HepG2 (cell line): ENCODE data around the gene PCGF6. TPM values are rescaled to one million over a fixed set of nuclear protein-coding genes. Genes with fewer than 3 reads are reported as not detected.

ENCODE experiments used
- ATAC-seq: fragments of 200-7000 bp; cut with Tn5 transposase; 3 replicates; pipeline ENCODE4 v1.9.1; 2020; ENCODE audit warnings: mild to moderate bottlenecking, moderate library complexity
- BruUV-seq: library from RNA; stranded (reverse); fragments of 400-500 nt; replicated peaks from 2 replicates; lab custom pipeline; 2021; lab: Mats Ljungman, UMichigan
- CTCF ChIA-PET: fragments of 300-600 bp; formaldehyde crosslinking; extraction: SDS; loops from one replicate; lab custom pipeline; 2021; ENCODE audit warnings: low total read pairs, inconsistent platforms, low intra/inter-chr PET ratio; lab: Yijun Ruan, JAX
- POLR2A ChIA-PET: fragments of 350-600 bp; sonication (Branson Sonifier 250); formaldehyde crosslinking; loops from one replicate; lab custom pipeline; 2020; ENCODE audit warnings: antibody characterized with exemption, inconsistent platforms; lab: Yijun Ruan, JAX
- DNase-seq: peaks from one replicate; pipeline ENCODE4 v3.0.0-alpha.2; 2015; ENCODE audit warnings: low spot score
- FAIRE-seq: peaks from 3 replicates; lab custom pipeline; 2011; peaks lifted over from hg19 to GRCh38; lab: Jason Lieb, UNC
- H2AFZ ChIP-seq: one replicate; pipeline ENCODE4 v1.6.1; 2011; ENCODE audit warnings: low read length, inconsistent platforms
- H3K27ac ChIP-seq: fragments of 300-600 bp; 3 replicates; pipeline ENCODE4 v1.8.0; 2011; ENCODE audit warnings: mixed run types, mild to moderate bottlenecking, mixed read lengths, low read length, inconsistent platforms; ENCODE audit not compliant: insufficient read depth; ENCODE audit errors: extremely low read length
- H3K27me3 ChIP-seq, 2 experiments: fragments of 200-600 bp in 1 of 2; 2 replicates in 1 of 2; 3 replicates in 1 of 2; pipeline versions ENCODE4 v1.6.0 to v1.8.0; 2011; ENCODE audit warnings: low read length in 2 of 2, mild to moderate bottlenecking in 2 of 2, moderate library complexity in 2 of 2, inconsistent platforms in 1 of 2; ENCODE audit not compliant: insufficient read depth in 2 of 2, control insufficient read depth in 1 of 2
- H3K36me3 ChIP-seq, 2 experiments: fragments of 200-600 bp in 1 of 2; replicated peaks in 1 of 2; 2 replicates in 1 of 2; 3 replicates in 1 of 2; pipeline versions ENCODE4 v1.5.1 to v1.8.0; 2011; ENCODE audit warnings: low read length in 2 of 2, inconsistent platforms in 1 of 2; ENCODE audit not compliant: insufficient read depth in 2 of 2, control insufficient read depth in 1 of 2
- H3K4me1 ChIP-seq: 2 replicates; pipeline ENCODE4 v1.5.1; 2012; ENCODE audit warnings: low read length, inconsistent platforms; ENCODE audit not compliant: insufficient read depth
- H3K4me2 ChIP-seq: 2 replicates; pipeline ENCODE4 v1.6.0; 2011; ENCODE audit warnings: low read depth, low read length, inconsistent platforms
- H3K4me3 ChIP-seq, 3 experiments: fragments of 200-600 bp in 1 of 3; sonication (generic), shearing (Covaris generic) in 1 of 3; replicated peaks in 1 of 3; 2 replicates each; pipeline ENCODE4 v1.5.1; 2011 to 2016; ENCODE audit warnings: low read length in 3 of 3, inconsistent platforms in 2 of 3, low read depth in 2 of 3, mild to moderate bottlenecking in 2 of 3, control low read depth in 1 of 3, mixed read lengths in 1 of 3; ENCODE audit not compliant: insufficient read depth in 1 of 3
- H3K79me2 ChIP-seq: one replicate; pipeline ENCODE4 v1.6.1; 2011; ENCODE audit warnings: low read length, inconsistent platforms; ENCODE audit not compliant: insufficient read depth
- H3K9ac ChIP-seq: 2 replicates; pipeline ENCODE4 v1.6.0; 2011; ENCODE audit warnings: mild to moderate bottlenecking, low read depth, low read length, inconsistent platforms; ENCODE audit not compliant: insufficient read depth
- H3K9me3 ChIP-seq: 2 replicates; pipeline ENCODE4 v1.5.1; 2012; ENCODE audit warnings: mild to moderate bottlenecking, low read length
- H4K20me1 ChIP-seq: 2 replicates; pipeline ENCODE4 v1.6.0; 2011; ENCODE audit warnings: inconsistent platforms, mild to moderate bottlenecking, low read length, moderate library complexity; ENCODE audit not compliant: insufficient read depth
- HNF4A ChIP-seq: sonication (generic); formaldehyde crosslinking; IDR thresholded peaks from 2 replicates; pipeline ENCODE4 v1.4.0; 2020; ENCODE audit warnings: missing genetic modification reagents
- NFIC ChIP-seq: IDR thresholded peaks from 2 replicates; pipeline ENCODE4 v1.6.1; 2012; ENCODE audit warnings: mild to moderate bottlenecking, low read length, inconsistent platforms
- RXRA ChIP-seq: sonication (generic); formaldehyde crosslinking; IDR thresholded peaks from 2 replicates; pipeline ENCODE4 v1.5.1; 2020; ENCODE audit warnings: missing genetic modification reagents
- SP5 ChIP-seq: IDR thresholded peaks from 2 replicates; pipeline ENCODE4 v1.6.1; 2016; ENCODE audit warnings: low read depth, borderline replicate concordance
- SRF ChIP-seq: IDR thresholded peaks from 2 replicates; pipeline ENCODE4 v1.6.1; 2011; ENCODE audit warnings: mild to moderate bottlenecking, low read depth, low read length, moderate library complexity
- ZFP82 ChIP-seq: sonication (generic); formaldehyde crosslinking; IDR thresholded peaks from 2 replicates; pipeline ENCODE4 v1.5.1; 2020; ENCODE audit warnings: mild to moderate bottlenecking, missing genetic modification reagents, borderline replicate concordance
- ZNF180 ChIP-seq: sonication (generic); formaldehyde crosslinking; IDR thresholded peaks from 2 replicates; pipeline ENCODE4 v1.4.0; 2020; ENCODE audit warnings: low read depth, missing genetic modification reagents, borderline replicate concordance
- WGBS: methylation state at CpG from one replicate; pipeline ENCODE4 v1.1.6; 2017; ENCODE audit warnings: low lambda C conversion rate; 5-methylcytosine and 5-hydroxymethylcytosine counted together
- in situ Hi-C: cut with HindIII; loops from 2 replicates; pipeline ENCODE4 v1.10.0; 2017; ENCODE audit warnings: low pct_unique_long_range_greater_than_20kb; ENCODE audit not compliant: extremely low pct_ligation_motif_present
- intact Hi-C: fragments of 100-400 bp; cut with micrococcal nuclease; formaldehyde crosslinking; loops from one replicate; pipeline ENCODE4 v1.10.0; 2022; ENCODE audit not compliant: unreplicated experiment
- polyA plus RNA-seq, 8 experiments: library from polyadenylated mRNA; depleted of rRNA in 3 of 8; stranded (reverse) in 7 of 8; unstranded in 1 of 8; fragments of >200 nt; fragmentation: Illumina TruSeq in 4 of 8; extraction: Trizol in 4 of 8; gene quantifications; 2 replicates each; pipeline versions ENCODE4 v1.2.1 to v1.2.3, GENCODE V29; 2011 to 2016; ENCODE audit warnings: low read depth in 4 of 8, missing spikeins in 1 of 8, mixed read lengths in 1 of 8; ENCODE audit not compliant: insufficient read depth in 1 of 8
- total RNA-seq, 5 experiments: library from RNA; depleted of rRNA; stranded (reverse); fragments of >200 nt; fragmentation: Illumina TruSeq; extraction: Trizol; gene quantifications; 2 replicates each; pipeline ENCODE4 v1.2.3, GENCODE V29; 2016; ENCODE audit warnings: low read depth in 1 of 5
- TF ChIP-seq, protein P1 (sequence below): sonication (generic); formaldehyde crosslinking; IDR thresholded peaks from 2 replicates; pipeline ENCODE4 v1.5.0; 2020; ENCODE audit warnings: missing genetic modification reagents, mild to moderate bottlenecking, borderline replicate concordance
- TF ChIP-seq, protein P2 (sequence below): sonication (generic); formaldehyde crosslinking; IDR thresholded peaks from 2 replicates; pipeline ENCODE4 v1.8.0; 2022; ENCODE audit warnings: missing genetic modification reagents, mild to moderate bottlenecking, borderline replicate concordance
- TF ChIP-seq, protein P3 (sequence below): sonication (generic); formaldehyde crosslinking; IDR thresholded peaks from 2 replicates; pipeline ENCODE4 v1.4.0; 2020; ENCODE audit warnings: missing genetic modification reagents, mild to moderate bottlenecking, borderline replicate concordance
- TF ChIP-seq, protein P4 (sequence below): sonication (generic); formaldehyde crosslinking; IDR thresholded peaks from 2 replicates; pipeline ENCODE4 v1.9.0; 2021; ENCODE audit warnings: missing genetic modification reagents, mild to moderate bottlenecking, borderline replicate concordance
- TF ChIP-seq, protein P5 (sequence below): sonication (generic); formaldehyde crosslinking; IDR thresholded peaks from 2 replicates; pipeline ENCODE4 v1.4.0; 2020; ENCODE audit warnings: mild to moderate bottlenecking, missing genetic modification reagents

PCGF6 gene
- total and polyA plus RNA-seq, 2 of the 13 experiments (the other 11 are each of a cell fraction or from before 2014, with no cell fraction given), result 5.2 to 19.4 TPM

GRCh38 chr10:103278537-103278823 lies 72.5 kb downstream of the PCGF6 start:
- DNase-seq, result no peak
- in situ Hi-C loops (no loop called here), intact Hi-C loops (no loop called here)
- Histone ChIP-seq H3K9me3 (no peaks in the 10 kb centered on the region), H3K27me3 (peaks cover 10 to 40% of the 10 kb centered on the region in 2 experiments; a peak in 4 of 5 replicates), H3K36me3 (no peaks in the 10 kb centered on the region), H3K27ac (no peak overlapping the region), H4K20me1 (0 out of 2 replicates have a peak, but pooled peaks cover 3% of the 10 kb centered on the region), H3K79me2 (no peaks in the 10 kb centered on the region), H3K4me3 (no peak overlapping the region), H2AFZ (no peak overlapping the region), H3K4me2 (no peak overlapping the region), H3K9ac (no peak overlapping the region), H3K4me1 (peaks cover 14% of the 10 kb centered on the region; the same call in 1 of the 2 replicates)
- no peak for FAIRE-seq
- BruUV-seq, result no TSS peak
- WGBS, result 55% methylated on average over 5 of the region's 12 CpGs
- no peak for ATAC-seq
- ChIA-PET POLR2A (no interaction called here), CTCF (no interaction called here)
- TF ChIP-seq SRF (no peak), ZNF180 (CRISPR knock-in tag) (no peak), RXRA (CRISPR knock-in tag) (no peak), HNF4A (CRISPR knock-in tag) (no peak), SP5 (CRISPR knock-in tag) (no peak), NFIC (no peak), ZFP82 (no peak)
- TF ChIP-seq, protein P1, sequence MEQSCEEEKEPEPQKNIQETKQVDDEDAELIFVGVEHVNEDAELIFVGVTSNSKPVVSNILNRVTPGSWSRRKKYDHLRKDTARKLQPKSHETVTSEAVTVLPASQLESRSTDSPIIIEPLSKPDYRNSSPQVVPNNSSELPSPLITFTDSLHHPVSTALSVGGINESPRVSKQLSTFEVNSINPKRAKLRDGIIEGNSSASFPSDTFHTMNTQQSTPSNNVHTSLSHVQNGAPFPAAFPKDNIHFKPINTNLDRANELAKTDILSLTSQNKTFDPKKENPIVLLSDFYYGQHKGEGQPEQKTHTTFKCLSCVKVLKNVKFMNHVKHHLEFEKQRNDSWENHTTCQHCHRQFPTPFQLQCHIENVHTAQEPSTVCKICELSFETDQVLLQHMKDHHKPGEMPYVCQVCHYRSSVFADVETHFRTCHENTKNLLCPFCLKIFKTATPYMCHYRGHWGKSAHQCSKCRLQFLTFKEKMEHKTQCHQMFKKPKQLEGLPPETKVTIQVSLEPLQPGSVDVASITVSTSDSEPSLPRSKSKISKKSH (CRISPR knock-in tag), result no peak
- TF ChIP-seq, protein P2, sequence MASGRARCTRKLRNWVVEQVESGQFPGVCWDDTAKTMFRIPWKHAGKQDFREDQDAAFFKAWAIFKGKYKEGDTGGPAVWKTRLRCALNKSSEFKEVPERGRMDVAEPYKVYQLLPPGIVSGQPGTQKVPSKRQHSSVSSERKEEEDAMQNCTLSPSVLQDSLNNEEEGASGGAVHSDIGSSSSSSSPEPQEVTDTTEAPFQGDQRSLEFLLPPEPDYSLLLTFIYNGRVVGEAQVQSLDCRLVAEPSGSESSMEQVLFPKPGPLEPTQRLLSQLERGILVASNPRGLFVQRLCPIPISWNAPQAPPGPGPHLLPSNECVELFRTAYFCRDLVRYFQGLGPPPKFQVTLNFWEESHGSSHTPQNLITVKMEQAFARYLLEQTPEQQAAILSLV (CRISPR knock-in tag), result no peak
- TF ChIP-seq, protein P3, sequence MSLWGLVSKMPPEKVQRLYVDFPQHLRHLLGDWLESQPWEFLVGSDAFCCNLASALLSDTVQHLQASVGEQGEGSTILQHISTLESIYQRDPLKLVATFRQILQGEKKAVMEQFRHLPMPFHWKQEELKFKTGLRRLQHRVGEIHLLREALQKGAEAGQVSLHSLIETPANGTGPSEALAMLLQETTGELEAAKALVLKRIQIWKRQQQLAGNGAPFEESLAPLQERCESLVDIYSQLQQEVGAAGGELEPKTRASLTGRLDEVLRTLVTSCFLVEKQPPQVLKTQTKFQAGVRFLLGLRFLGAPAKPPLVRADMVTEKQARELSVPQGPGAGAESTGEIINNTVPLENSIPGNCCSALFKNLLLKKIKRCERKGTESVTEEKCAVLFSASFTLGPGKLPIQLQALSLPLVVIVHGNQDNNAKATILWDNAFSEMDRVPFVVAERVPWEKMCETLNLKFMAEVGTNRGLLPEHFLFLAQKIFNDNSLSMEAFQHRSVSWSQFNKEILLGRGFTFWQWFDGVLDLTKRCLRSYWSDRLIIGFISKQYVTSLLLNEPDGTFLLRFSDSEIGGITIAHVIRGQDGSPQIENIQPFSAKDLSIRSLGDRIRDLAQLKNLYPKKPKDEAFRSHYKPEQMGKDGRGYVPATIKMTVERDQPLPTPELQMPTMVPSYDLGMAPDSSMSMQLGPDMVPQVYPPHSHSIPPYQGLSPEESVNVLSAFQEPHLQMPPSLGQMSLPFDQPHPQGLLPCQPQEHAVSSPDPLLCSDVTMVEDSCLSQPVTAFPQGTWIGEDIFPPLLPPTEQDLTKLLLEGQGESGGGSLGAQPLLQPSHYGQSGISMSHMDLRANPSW, result no peak
- TF ChIP-seq, protein P4, sequence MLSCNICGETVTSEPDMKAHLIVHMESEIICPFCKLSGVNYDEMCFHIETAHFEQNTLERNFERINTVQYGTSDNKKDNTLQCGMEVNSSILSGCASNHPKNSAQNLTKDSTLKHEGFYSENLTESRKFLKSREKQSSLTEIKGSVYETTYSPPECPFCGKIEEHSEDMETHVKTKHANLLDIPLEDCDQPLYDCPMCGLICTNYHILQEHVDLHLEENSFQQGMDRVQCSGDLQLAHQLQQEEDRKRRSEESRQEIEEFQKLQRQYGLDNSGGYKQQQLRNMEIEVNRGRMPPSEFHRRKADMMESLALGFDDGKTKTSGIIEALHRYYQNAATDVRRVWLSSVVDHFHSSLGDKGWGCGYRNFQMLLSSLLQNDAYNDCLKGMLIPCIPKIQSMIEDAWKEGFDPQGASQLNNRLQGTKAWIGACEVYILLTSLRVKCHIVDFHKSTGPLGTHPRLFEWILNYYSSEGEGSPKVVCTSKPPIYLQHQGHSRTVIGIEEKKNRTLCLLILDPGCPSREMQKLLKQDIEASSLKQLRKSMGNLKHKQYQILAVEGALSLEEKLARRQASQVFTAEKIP (CRISPR knock-in tag), result no peak
- TF ChIP-seq, protein P5, sequence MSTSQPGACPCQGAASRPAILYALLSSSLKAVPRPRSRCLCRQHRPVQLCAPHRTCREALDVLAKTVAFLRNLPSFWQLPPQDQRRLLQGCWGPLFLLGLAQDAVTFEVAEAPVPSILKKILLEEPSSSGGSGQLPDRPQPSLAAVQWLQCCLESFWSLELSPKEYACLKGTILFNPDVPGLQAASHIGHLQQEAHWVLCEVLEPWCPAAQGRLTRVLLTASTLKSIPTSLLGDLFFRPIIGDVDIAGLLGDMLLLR, result no peak
